AG09309 (cell line): Measurements from ENCODE around the gene UBE2L6.

Source experiments
- DNase-seq: peaks from one replicate; pipeline ENCODE4 v3.0.0-alpha.2; 2010; ENCODE audit warnings: low read depth
- H3K4me3 ChIP-seq: 2 replicates; pipeline ENCODE4 v1.5.1; 2011; ENCODE audit warnings: mild to moderate bottlenecking, low read depth, low read length, moderate library complexity; ENCODE audit not compliant: control insufficient read depth
- CTCF ChIP-seq: IDR thresholded peaks from 2 replicates; pipeline ENCODE4 v1.5.1; 2011; ENCODE audit warnings: mild to moderate bottlenecking, low read depth, low read length, inconsistent platforms; ENCODE audit not compliant: insufficient read depth, control insufficient read depth; ENCODE audit errors: missing control alignments

The UBE2L6 gene

DNA sequence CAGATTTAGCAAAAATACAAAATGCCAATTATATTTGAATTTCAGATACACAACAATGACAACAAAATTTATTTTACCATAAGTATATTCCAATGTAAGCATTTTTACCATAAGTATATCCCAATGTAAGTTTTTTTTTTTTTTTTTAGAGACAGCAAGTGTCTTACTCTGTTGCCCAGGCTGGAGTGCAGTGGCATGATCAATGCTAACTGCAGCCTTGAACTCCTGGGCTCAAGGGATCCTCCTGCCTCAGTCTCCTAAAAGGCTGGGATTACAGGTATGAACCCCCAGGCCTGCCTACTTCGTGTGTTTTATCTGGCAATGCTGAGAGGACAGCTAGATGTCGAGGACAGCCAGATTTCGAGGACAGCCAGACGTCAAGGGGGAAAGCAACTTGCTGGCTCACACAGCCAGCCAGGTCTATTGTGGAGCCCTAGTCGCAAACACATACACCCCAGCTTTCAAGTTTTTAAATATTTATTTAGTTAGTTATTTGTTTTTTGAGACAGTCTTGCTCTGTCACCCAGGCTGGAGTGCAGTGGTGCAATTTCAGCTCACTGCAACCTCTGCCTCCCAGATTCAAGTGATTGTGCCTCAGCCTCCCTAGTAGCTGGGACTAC is 28.9 kb upstream of the UBE2L6 start:
- H3K4me3 ChIP-seq: no peak overlapping the region
- no peak for TF ChIP-seq CTCF
- no peak for DNase-seq

DNA sequence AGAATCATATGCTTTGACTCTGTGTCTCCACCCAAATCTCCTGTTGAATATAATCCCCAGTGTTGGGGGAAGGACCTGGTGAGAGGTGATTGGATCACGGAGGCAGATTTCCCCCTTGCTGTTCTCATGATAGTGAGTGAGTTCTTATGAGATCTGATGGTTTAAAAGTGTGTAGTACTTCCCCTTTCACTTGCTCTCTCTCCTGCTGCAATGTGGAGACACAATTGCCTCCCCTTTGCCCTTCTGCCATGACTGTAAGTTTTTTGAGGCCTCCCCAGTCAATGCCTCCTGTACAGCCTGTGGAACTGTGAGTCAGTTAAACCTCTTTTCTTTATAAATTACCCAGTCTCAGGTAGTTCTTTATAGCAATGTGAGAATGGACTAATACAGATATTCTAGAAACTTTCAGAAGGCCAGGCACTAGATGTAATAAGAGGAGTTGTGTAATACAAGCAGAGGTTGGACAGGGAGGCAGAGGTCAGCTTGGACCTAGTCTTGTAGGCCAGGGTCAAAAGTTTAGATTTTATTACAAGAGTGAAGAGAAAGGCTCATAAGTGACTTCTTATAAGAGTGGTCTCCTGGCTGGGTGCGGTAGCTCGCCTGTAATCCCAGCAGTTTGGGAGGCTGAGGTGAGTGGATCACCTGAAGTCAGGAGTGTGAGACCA is 20.7 kb upstream of the UBE2L6 start:
- H3K4me3 ChIP-seq: no peak overlapping the region
- TF ChIP-seq CTCF: no peak
- no peak for DNase-seq

DNA sequence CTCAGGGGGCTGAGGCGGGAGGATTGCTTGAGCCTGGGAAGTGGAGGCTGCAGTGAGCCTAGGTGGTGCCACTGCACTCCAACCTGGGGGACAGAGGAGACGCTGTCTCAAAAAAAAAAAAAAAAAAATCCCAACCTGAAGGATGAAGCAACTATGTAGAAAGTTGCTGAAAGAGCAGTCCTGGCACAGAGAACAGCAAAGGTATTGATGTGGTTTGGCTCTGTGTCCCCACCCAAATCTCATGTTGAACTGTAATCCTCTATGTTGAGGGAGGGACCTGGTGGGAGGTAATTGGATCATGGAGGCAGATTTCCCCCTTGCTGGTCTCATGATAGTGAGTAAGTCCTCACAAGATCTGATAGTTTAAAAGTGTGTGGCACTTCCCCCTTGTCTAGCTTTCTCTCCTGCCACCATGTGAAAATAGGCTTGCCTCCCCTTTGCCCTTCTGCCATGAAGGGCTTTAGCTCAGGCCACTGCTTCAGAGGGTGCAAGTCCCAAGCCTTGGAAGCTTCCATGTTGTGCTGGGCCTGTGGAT is 19.3 kb upstream of the UBE2L6 start:
- TF ChIP-seq CTCF: no peak
- H3K4me3 ChIP-seq: no peak overlapping the region
- no peak for DNase-seq

DNA sequence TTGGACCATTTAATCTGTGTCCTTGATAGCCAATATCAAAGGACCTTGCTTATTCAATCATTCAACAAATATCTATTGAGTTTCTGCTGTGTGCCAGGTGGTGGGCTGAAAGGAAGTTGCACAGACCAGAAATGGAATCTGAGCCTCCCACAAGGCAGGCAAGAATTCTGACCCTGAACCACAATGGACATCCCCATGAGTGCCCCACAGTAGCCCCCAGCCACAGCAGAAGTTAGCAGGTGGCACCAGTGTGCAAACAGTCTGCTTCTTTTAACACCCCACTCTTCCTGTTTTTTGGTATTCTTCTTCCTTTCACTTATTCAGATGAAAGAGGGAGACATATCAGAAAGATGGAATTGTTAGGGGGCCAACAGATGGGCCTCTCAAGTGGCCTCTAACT is 17.8 kb upstream of the UBE2L6 start:
- no peak for TF ChIP-seq CTCF
- H3K4me3 ChIP-seq: no peak overlapping the region
- DNase-seq: no peak

DNA sequence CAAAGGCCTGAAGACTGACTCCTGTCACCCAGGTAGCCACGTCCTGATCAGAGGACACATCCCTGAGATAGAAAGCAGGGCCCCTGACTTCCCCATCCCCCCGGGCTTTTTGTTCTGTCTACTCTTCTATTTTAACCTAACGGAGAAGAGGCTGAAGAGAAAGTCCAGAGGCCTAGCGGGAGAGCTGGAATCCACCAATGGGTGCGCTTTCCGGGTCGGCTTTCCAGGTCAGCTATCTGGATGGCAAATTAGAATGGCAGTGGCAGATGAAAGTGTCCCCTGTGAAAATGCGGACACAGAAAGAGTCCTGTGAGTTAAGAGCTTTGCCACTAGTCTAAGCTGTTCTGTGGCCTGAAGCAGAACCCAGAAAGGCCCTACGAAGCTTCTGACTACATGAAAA is 16.9 kb upstream of the UBE2L6 start:
- H3K4me3 ChIP-seq: no peak overlapping the region
- DNase-seq: no peak
- TF ChIP-seq CTCF: no peak

DNA sequence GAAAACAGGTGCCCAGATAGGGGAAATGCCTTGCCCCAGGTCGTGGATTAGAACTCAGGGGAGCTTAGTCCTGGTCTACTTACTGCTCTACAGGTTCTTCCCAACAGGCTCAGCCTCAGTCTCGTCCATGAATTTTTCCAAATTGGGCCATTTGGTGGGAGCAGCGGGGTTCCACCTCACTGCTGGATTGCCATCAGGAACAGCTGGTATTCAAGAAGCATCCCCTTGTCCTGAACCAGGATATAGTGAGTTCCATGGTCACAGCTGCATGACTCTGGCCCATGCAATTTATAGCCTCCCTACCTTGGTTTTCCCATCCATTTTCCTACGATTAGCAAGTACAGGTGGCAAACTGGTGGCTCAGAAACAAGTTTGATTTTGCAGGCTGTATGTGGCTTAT is 6.6 kb upstream of the UBE2L6 start:
- TF ChIP-seq CTCF: no peak
- DNase-seq: no peak
- H3K4me3 ChIP-seq: no peak overlapping the region
